HuH-7.5 (cell line): ENCODE measurements around the gene ANAPC7.
A peak's percentile ranks its signal among the peaks of the same experiment; 100 is the strongest.
"Not testable (repeated sequence)": the region's sequence is repeated elsewhere in the genome, so short reads cannot be mapped to it uniquely, and the experiment has no call there.

Experiments used
- DNase-seq: peaks from one replicate; pipeline ENCODE4 v3.0.0; 2011; ENCODE audit warnings: low spot score

The ANAPC7 gene, protein sequence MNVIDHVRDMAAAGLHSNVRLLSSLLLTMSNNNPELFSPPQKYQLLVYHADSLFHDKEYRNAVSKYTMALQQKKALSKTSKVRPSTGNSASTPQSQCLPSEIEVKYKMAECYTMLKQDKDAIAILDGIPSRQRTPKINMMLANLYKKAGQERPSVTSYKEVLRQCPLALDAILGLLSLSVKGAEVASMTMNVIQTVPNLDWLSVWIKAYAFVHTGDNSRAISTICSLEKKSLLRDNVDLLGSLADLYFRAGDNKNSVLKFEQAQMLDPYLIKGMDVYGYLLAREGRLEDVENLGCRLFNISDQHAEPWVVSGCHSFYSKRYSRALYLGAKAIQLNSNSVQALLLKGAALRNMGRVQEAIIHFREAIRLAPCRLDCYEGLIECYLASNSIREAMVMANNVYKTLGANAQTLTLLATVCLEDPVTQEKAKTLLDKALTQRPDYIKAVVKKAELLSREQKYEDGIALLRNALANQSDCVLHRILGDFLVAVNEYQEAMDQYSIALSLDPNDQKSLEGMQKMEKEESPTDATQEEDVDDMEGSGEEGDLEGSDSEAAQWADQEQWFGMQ

DNA sequence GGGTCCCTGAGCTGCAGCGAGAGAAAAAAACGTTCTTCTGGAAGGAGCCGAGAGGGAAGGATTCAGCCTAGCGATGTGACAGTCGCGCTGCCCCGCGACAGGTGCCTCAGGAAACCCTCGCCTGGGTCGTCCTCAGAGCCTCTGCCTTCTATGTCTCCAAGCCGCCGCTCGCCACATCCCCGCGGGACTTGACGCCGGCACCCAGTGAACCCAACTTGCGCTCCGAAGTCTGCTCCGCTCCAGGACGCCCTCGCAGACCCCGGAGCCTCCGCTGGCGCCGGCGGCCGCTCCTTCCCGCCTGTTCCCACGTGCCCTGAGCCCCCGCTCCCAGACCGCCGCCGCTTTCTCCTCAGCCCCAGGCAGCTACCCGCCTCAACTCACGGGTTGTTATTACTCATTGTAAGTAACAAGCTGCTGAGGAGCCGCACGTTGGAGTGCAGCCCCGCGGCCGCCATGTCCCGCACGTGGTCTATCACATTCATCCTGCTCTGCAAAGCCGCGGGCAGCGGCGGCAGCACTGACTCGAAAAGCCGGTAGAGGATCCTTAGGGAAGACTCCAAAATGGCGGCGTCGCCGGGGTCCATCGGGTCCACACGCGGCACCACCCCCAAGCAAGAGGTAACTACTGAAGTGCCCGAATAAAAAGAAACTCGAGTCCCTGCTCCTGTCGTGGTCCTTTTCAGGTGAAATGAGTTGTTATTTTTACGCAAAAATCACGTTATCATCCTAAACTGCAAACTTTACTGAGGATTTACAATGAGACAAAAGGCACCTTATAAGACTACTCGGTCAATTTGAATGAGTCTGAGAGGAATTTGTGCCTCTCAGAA is at the start of gene ANAPC7:
Gene ANAPC7 (minus strand): TSS at position 563 of the 830 bp plus-strand sequence. CDS start 81 bp downstream, at position 482.
- peak; percentile 70 for DNase-seq

DNA sequence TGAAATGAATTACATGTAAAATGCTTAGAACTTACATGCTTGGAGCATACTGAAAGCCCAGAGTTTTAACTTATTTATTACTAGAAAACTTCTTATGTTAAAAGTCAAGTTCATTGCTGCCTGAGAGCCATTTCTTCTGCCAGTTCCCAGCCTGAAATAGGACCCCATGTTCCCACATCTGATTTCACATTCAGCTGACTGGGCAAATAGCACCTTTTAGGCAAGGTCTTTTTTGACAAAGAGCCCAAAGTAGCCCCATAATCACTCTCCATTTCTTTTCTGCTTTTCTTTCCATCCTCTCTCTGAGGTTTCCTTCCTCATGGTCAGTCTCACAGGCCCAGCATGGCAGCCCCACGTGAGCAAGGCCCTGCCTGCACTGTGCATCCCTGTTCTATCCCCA is 47.8 kb upstream of the ANAPC7 start:
- no peak for DNase-seq

DNA sequence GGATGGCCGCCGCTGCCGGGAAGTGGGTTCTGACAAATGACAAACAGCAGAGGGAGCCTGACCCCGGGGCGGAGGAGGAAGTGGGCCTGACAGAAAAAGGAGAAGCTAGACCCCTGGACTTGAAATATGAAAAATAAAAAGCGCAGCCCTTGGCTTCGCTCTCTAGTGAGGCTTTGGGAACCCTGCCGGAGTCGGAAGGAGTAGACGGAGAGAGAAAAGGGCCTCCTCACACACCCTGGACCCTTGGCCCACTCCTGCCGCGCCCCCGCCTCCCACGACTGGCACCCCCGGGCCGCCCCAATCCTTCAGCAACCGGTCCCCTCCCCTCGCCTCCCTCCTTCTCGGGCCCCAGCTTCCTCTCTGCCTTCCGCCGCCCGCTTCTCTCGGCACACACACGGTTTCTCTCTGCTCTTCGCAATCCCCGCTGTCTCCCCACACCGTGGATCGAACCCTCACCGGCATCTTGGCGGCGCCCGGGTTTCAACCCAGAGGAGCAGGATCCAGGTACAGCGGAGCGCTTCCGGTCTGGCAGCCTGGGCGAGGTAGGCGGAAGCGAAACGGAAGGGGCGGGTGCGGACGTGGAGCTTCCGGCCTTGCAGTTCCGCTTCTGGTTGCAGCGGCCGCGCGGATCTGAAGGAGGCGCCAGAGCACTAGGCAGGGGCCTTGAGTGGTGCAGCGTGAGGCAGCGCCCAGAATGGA is 46.4 kb upstream of the ANAPC7 start, which contains the start of gene ARPC3:
Gene ARPC3 (minus strand): TSS at position 539 of the 699 bp plus-strand sequence. CDS start 77 bp downstream, at position 462.
- DNase-seq: peak; percentile 65

DNA sequence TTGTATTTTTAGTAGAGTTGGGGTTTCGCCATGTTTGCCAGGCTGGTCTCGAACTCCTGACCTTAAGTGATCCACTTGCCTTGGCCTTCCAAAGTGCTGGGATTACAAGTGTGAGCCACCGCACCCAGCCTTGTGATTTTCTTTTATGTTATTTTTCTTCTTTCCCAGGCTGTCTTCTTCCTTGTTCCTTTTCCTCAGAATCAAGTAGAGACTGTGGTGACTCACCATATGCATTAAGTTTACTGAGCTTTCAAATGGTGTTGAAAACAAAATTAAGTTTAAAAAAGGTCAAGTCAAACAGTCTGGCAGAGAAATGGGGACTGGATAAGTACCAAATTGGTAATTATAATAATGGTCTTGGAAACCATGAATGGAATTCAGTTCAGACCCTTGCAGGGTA is 40.9 kb upstream of the ANAPC7 start:
- no peak for DNase-seq

DNA sequence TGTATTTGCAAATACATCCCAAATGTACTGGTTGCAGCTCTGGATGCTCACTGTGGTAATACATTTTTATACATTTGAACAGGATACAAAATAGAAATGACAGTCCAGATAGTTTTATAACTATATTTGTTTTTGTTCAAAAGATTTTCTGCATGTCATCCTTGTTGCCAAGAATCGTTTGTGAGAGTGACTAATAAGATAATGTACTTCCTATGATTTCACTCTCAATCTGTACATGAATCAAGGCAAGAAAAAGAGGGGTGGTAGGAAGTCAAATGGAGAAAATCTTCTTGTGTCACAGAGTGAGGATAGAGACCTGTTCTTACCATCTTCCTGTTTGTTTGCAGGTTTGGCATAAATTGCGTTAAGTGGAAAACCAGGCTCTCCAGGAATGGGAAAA is 32.7 kb upstream of the ANAPC7 start:
- no peak for DNase-seq

DNA sequence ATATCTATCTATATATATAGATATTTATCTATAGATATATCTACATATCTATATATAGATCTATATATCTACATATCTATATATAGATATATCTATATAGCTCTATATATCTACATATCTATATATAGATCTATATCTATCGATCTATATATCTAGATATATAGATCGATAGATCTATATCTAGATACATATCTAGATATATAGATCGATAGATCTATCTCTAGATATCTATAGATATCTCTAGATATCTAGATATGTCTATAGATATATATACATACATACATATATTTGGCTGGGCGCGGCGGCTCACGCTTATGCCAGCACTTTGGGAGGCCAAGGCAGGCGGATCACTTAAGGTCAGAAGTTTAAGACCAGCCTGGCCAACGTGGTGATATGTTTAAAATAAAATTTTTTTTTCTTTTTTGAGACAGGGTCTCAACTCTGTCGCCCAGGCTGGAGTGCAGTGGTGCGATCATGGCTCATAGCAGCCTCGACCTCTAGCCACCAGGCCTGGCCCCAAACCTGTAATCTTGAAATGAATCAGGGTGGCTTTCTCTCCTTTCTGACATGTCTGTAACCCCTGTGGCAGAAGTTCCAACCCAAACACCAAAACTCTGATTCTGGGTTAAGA is 28.6 kb upstream of the ANAPC7 start:
- DNase-seq: no peak

DNA sequence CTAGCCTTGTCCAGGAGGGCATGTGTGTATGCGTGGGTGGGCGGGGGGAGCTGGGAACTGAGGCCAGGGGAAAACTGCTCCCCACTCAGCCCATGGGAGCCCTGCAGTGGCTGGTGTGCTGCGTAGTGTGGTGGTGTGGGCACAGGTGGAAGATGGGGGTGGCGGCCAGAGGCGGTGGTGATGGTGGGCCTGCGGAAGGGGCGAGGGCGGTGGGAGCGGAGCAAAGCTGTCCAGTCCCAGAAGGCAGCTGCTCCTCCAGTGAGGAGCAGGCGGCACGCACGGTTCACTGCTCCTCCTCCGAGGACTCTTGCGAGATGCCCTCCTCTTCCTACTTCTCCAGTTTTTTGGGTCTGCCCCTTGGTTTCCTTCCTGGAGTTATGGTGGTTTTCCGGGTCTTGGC is 26.2 kb upstream of the ANAPC7 start:
- not testable (repeated sequence) for DNase-seq

DNA sequence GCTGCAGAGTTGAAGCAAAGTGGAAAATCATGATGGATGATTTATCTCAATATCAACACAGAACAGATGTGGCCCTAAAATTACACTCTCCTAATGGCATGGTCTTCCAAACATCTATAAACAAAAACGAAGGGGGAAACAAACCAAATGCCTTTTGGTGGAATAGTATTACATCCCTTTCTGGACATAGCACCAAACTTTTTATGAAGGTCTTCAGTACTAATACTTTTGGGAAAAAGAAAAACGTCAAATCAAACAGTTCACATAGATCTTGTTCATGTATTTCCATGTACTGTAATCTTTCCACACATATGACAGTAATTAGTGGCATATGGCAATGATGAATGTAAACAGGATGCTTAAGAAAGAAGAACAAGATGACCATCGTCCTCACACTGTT is 22.9 kb upstream of the ANAPC7 start:
- DNase-seq: no peak

DNA sequence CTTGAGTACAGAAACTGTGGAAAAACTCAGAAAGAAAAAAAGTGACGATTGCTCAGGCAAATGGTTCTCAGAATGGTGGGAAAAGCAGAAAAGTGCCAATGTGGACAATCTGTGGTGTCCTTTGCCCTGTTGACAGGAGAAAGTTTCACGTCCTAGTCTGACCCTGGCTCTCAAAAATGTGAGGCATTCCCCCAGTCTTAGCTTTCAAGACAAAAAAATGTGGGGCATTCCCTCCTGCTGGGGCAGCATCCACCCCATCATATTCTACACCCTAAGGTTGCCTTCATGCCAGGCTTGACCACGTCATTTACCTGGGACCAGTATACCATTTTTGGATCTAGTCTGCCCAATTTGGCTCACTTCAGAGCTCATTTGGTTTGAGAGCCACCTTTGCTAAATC is 20.7 kb upstream of the ANAPC7 start:
- no peak for DNase-seq

DNA sequence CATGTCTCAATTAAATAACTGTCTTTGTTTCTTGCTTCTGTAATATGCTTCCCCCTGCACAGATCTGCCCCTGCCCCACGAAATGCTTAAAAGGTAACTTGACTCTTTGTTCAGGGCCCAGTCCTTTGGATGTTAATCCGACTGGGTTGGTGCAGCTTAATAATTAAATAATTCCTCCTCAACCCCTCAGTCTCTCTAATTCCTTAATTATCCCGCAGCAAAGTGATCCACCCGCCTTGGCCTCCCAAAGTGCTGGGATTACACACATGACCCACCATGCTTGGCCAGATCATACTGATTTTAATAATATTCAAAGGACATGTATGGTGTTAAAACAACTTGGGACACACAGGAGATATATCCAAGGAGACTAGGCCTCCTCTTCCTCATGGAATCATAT is 18.2 kb upstream of the ANAPC7 start:
- DNase-seq: no peak

DNA sequence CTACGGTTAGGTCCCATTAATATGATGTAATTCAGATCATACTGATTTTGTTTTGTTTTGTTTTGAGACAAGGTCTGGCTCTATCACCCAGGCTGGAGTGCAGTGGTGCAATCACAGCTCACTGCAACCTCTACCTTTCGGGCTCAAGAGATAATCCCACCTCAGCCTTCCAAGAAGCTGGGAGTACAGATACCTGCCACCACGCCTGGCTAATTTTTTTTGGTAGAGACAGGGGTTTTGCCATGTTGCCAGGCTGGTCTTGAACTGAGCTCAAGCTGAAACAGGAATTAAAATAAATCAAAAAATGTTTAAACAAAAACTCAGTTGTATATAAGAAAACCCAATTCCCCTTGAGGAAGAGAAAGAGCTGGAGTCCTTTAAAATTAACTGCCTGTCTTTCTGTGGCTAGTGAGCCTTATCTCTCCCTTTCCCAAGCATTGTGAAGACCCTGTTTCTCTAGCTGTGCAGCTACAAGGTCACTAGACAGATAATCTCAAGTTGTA is 17.7 kb upstream of the ANAPC7 start:
- DNase-seq: no peak

DNA sequence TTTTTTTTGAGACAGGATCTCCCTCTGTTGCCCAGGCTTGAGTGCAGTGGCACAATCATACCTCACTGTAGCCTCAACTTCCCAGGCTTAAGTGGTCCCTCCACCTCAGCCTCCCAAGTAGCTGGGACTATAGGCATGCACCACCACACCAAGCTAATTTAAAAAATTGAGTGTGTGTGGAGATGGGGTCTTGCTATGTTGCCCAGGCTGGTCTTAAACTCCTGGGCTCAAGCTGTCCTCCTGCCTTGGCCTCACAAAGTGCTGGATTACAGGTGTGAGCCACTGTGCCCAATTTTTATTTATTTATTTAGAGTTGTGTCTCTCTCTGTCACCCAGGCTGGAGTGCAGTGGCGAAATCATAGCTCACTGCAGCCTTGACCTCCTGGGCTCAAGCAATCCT is 17.1 kb upstream of the ANAPC7 start:
- not testable (repeated sequence) for DNase-seq

DNA sequence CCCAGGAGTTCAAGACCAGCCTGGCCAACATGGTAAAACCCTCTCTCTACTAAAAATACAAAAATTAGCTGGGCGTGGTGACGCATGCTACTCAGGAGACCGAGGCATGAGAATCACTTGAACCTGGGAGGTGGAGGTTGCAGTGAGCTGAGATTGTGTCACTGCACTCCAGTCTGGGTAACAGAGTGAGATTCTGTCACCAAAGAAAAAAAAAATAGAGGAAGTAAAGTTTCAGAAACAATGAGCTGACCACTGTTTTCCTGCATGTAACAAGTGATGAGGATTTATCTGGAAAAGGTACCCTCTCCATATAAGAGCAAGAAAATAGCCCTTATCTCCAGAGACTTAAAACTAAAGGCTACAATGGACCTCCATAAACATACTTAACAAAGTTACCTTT is 13.6 kb upstream of the ANAPC7 start:
- DNase-seq: not testable (repeated sequence)

DNA sequence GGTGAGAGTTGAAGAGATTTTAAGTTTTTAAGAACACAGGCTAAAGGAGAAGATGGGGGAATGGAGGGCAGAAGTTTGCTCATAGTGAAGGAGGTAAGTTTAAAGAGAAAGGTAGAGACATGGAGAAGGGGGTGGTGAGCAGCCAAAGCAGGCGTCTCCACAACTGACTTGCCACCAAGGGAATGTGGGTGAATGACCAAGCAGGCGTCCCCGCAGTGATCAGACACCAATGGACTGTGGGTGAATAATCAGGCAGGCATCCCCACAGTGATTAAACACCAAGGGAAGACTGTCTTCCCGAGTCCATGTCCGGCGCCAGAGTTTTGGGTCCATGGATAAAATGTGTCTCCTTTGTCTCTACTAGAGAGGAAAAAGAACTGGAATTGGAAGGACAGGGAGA is 6.6 kb upstream of the ANAPC7 start:
- not testable (repeated sequence) for DNase-seq

DNA sequence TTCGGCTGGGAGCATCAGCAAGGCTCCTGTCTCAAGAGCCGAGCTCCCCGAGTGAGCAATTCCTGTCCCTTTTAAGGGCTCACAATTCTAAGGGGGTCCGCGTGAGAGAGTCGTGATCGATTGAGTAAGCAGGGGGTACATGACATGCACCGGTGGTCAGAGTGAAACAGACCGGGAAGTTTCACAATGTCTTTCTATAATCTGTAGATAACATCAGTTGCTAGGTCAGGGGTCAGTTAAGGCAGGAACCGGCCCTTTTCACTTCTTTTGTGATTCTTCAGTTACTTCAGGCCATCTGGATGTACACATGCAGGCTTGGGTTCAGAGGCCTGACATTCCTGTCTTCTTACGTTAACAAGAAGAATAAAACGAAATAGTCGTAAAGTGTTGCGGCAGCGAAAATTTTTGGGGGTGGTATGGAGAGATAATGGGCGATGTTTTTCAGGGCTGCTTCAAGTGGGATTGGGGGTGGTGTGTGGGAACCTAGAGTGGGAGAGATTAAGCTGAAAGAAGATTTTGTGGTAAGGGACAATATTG is 1.7 kb upstream of the ANAPC7 start:
- not testable (repeated sequence) for DNase-seq

DNA sequence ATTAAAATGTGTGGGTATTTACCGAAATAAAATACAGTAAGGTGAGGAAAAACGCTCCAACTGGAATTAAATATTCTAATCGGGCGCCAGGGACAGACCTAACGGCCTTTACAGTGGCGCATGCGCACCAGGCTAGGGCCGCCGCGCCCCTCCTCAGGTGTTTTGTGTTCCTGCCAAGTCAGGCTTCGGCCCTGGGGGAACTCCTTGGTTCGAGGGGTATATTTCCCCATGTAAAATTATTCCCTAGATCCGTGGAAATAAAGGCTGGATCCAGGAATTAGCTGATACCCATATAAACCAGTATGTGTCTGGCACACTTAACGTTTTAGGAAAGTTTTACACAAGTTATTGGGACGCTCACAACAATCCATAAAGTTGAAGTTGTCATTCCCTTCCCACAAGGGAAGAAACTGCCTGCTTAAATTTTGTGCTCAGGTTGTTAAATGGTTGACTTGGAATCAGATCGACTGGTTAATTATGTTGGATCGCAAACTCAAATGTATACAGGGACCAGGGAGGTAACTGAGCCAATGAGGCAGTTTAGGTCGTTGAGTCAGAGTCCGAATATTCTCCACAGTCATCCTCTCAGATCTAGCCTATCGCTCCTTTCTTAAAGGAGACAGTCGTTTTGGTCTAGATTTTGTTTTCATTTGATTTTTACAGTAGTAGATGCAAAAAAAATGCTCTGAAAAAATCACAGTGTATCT is 621 bp upstream of the ANAPC7 start:
- peak; percentile 75 for DNase-seq

DNA sequence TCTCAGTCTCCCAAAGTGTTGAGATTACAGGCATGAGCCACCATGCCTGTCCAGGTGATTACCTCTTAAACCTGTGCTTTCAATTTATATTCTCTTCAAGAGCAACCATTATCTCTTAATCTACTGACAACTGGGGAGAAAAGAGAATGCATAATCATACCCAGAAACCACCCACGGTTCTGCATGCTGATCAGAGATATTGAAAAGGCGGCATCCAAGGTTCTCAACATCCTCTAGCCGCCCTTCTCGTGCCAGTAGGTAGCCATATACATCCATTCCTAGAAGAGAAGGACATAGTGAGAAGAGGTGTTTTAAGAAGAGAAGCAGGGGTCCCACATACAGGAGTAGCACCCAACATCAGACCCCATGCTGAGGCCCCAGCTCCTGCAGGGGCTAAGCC is 20.8 kb downstream of the ANAPC7 start:
- DNase-seq: no peak

DNA sequence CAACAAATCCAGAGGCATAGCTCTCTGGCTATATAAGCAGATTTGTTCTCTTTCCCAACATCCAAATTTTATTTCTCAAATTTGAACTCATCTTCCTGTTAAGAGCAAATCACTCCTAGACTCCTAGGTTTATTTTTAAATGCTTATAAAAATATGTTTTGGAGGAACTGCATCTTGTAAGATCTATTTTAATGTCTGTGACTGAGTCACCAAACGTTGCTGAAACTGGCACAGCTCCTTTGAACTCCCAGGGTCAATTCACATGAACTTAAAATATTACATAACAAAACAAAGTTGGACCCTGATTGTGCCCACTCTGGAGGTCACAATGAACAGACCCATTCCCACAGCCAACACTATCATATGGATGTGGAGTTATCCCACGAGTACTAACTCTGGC is 23.9 kb downstream of the ANAPC7 start:
- DNase-seq: no peak

DNA sequence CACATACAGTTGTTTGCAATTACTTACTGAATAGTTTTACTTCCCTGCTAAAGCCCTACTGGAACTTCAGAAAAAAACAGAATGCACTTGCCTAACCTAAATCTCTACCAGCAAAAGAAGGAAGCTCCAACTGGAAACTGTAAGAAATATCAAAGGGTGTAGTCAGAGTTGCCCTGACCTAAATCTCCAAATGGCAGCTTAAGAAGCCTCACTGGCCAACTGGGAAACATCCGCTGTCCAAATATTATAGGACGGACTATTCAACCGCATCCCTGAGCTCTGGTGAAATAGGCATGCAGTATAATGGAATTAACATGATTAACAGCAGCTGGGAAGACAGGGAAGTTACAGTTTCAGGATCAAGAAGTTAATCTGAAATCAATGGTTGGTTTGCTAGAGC is 24.3 kb downstream of the ANAPC7 start:
- no peak for DNase-seq

DNA sequence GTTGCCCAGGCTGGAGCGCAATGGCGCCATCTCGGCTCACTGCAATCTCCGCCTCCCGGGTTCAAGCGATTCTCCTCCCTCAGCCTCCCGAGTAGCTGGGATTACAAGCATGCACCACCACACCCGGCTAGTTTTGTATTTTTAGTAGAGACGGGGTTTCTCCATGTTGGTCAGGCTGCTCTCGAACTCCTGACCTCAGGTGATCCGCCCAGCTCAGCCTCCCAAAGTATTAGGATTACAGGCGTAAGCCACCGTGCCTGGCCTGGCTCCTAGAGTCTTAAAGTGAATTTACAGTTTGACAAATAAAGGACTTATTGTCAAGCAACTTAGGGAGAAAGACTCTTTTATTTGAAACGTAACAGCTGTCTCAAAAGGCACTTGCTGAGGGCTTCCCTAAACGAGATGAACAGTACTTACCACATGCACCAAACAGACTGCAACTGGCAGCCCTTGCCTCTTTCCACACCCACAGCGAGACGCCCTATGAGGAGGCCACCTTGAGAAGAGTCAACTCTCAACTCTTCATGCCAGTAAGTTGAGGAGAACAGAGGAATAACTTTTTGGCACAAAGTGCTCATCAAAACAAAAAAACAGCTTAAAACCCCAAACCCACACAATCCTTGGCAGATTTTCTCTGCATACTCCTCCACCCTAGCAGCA is 25.2 kb downstream of the ANAPC7 start:
- DNase-seq: not testable (repeated sequence)
